ENCODE results near the gene PGAP6.

GRCh38 chr16:377419-377951, 4.3 kb downstream of the PGAP6 start:
- TF ChIP-seq CTCF (IDR thresholded peaks at IDR 0.05 in 8 of 11, conservative IDR thresholded peaks at IDR 0.05 in 3 of 11) (no peak), POLR2A (IDR thresholded peaks at IDR 0.05) (no peak)
